HG02970 (cell line): Measurements from ENCODE around the gene TJP2.

ENCODE experiments used
- ATAC-seq: cut with Tn5 transposase; IDR thresholded peaks from one replicate; pipeline ENCODE4 v1.9.1; 2021; ENCODE audit warnings: mild to moderate bottlenecking, moderate library complexity, moderate number of reproducible peaks; ENCODE audit not compliant: unreplicated experiment, low FRiP score

TJP2 gene

GRCh38 chr9:69218166-69218565 lies 44.1 kb downstream of the TJP2 start:
- no peak for ATAC-seq

GRCh38 chr9:69221036-69221435 lies 47.0 kb downstream of the TJP2 start:
- no peak for ATAC-seq

GRCh38 chr9:69222970-69223369 lies 48.9 kb downstream of the TJP2 start:
- ATAC-seq, result no peak

- ATAC-seq, result no peak
Observed at GRCh38 chr9:69223605-69224004, 49.5 kb downstream of the TJP2 start.

GRCh38 chr9:69229367-69229766 lies 55.3 kb downstream of the TJP2 start:
- ATAC-seq, result no peak

- ATAC-seq, result no peak
Observed at GRCh38 chr9:69232135-69232534, 58.1 kb downstream of the TJP2 start.

GRCh38 chr9:69234683-69235082 lies 60.6 kb downstream of the TJP2 start:
- ATAC-seq, result no peak

GRCh38 chr9:69236188-69236587 lies 62.1 kb downstream of the TJP2 start:
- ATAC-seq, result no peak

GRCh38 chr9:69237702-69238295 lies 63.7 kb downstream of the TJP2 start:
- no peak for ATAC-seq

GRCh38 chr9:69243116-69243515 lies 69.0 kb downstream of the TJP2 start:
- no peak for ATAC-seq

- ATAC-seq, result no peak
Observed at GRCh38 chr9:69246629-69247028, 72.6 kb downstream of the TJP2 start.

GRCh38 chr9:69248005-69248404 lies 73.9 kb downstream of the TJP2 start:
- ATAC-seq, result no peak

- no peak for ATAC-seq
Observed at GRCh38 chr9:69249337-69249736, 75.3 kb downstream of the TJP2 start.

- no peak for ATAC-seq
Observed at GRCh38 chr9:69250681-69251080, 76.6 kb downstream of the TJP2 start.

GRCh38 chr9:69252436-69252835 lies 78.4 kb downstream of the TJP2 start:
- ATAC-seq, result no peak

GRCh38 chr9:69253057-69253456 lies 79.0 kb downstream of the TJP2 start:
- ATAC-seq, result no peak

GRCh38 chr9:69254223-69254622 lies 80.1 kb downstream of the TJP2 start:
- no peak for ATAC-seq

- no peak for ATAC-seq
Observed at GRCh38 chr9:69255591-69255990, 81.5 kb downstream of the TJP2 start.

GRCh38 chr9:69258551-69258950 lies 84.5 kb downstream of the TJP2 start:
- ATAC-seq, result no peak

GRCh38 chr9:69260161-69260560 lies 86.1 kb downstream of the TJP2 start:
- no peak for ATAC-seq

- no peak for ATAC-seq
Observed at GRCh38 chr9:69261636-69262035, 87.6 kb downstream of the TJP2 start.

GRCh38 chr9:69264526-69264925 lies 90.4 kb downstream of the TJP2 start:
- no peak for ATAC-seq

- no peak for ATAC-seq
Observed at GRCh38 chr9:69265891-69266290, 91.8 kb downstream of the TJP2 start.
